BE2C (cell line): ENCODE data around the gene RANGAP1.
A peak's percentile ranks its signal among the peaks of the same experiment; 100 is the strongest.

ENCODE experiments used
- DNase-seq: peaks from one replicate; pipeline ENCODE4 v3.0.0-alpha.2; 2020
- H3K27me3 ChIP-seq: fragments of 250-450 bp; sonication (Bioruptor Pico); 2 replicates; pipeline ENCODE4 v1.5.1; 2020; ENCODE audit warnings: mild to moderate bottlenecking
- H3K36me3 ChIP-seq: fragments of 250-450 bp; sonication (Bioruptor Pico); 2 replicates; pipeline ENCODE4 v1.5.1; 2020; ENCODE audit warnings: mild to moderate bottlenecking
- H3K4me1 ChIP-seq: fragments of 250-450 bp; sonication (Bioruptor Pico); 2 replicates; pipeline ENCODE4 v1.5.1; 2020
- H3K4me3 ChIP-seq: 2 replicates; pipeline ENCODE4 v1.5.1; 2011; ENCODE audit warnings: low read depth, low read length
- H3K9me3 ChIP-seq: fragments of 250-450 bp; sonication (Bioruptor Pico); 2 replicates; pipeline ENCODE4 v1.5.1; 2020
- TF ChIP-seq, protein P1 (sequence below): IDR thresholded peaks from 2 replicates; pipeline ENCODE4 v1.5.1; 2012; ENCODE audit warnings: mild to moderate bottlenecking, low read depth, low read length

RANGAP1 gene

DNA sequence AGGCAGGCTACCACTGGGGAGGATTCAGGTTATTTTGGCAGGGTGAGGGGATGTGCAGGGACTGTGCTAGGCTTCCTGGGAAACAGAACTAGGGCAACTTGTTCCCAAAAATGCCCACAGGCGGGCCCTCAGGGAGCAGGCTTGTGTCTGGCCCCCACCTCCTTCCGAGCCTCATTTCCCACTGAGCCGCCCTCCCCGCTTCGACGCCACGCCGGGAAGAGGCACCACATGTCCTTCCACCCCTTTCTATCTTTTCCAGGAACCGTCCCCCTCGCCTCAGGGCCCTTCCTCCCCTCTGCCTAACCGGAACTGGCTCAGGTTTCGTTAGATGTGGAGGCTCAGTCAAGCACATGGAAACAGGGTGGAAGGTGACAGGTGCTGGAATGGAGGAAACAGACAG, 35.9 kb downstream of the RANGAP1 start:
- Histone ChIP-seq H3K9me3 (no peaks in the 10 kb centered on the region), H3K4me3 (no peak overlapping the region), H3K36me3 (peaks cover 93% of the 10 kb centered on the region), H3K4me1 (no peaks in the 10 kb centered on the region), H3K27me3 (no peaks in the 10 kb centered on the region)
- no peak for DNase-seq
- TF ChIP-seq, protein P1, sequence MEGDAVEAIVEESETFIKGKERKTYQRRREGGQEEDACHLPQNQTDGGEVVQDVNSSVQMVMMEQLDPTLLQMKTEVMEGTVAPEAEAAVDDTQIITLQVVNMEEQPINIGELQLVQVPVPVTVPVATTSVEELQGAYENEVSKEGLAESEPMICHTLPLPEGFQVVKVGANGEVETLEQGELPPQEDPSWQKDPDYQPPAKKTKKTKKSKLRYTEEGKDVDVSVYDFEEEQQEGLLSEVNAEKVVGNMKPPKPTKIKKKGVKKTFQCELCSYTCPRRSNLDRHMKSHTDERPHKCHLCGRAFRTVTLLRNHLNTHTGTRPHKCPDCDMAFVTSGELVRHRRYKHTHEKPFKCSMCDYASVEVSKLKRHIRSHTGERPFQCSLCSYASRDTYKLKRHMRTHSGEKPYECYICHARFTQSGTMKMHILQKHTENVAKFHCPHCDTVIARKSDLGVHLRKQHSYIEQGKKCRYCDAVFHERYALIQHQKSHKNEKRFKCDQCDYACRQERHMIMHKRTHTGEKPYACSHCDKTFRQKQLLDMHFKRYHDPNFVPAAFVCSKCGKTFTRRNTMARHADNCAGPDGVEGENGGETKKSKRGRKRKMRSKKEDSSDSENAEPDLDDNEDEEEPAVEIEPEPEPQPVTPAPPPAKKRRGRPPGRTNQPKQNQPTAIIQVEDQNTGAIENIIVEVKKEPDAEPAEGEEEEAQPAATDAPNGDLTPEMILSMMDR = no peak

DNA sequence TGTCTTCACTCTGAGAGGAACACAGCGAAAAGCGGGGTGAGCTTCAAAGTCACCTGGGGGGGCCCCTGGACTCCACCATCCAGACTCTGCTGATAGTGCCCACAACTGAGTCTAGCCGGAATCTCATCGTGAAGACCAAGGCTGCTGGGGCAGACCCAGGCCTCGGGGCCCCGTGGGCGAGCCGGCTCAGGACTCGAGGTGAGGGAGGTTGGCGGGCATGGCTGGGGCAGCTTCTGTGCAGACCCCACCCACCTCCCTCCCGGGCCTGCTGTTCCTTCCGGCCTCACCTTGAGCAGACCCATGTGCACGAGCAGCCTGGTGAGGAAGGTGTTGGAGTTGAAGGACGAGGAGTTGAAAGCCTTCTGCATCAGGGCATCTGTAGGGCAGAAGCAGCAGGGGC, 36.5 kb downstream of the RANGAP1 start:
- TF ChIP-seq, protein P1 = no peak
- H3K27me3 ChIP-seq = no peaks in the 10 kb centered on the region
- peaks cover 89% of the 10 kb centered on the region for H3K36me3 ChIP-seq
- DNase-seq = no peak
- H3K4me3 ChIP-seq = no peak overlapping the region
- H3K4me1 ChIP-seq = no peaks in the 10 kb centered on the region
- H3K9me3 ChIP-seq = no peaks in the 10 kb centered on the region

DNA sequence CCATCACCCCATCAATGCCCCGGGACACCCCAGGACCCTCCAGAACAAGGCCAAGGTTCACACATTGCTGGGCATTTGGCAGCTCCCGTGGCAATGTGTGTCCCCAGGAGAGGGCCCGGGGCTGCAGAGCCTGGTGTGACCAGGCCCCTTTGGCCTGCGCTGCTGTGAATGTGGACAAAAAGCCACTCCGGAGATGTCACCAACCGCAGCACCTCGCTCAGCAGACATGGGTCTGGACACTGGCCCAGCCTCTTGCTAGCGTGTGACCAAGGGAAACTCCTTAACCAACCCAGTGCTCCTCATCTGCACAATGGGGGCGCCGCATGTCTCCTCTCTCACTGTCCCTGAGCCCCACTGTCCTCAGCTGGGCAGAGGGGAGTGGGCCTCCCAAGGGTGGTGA, 37.2 kb downstream of the RANGAP1 start:
- H3K4me3 ChIP-seq = no peak overlapping the region
- no peaks in the 10 kb centered on the region for H3K4me1 ChIP-seq
- DNase-seq = no peak
- H3K9me3 ChIP-seq = no peaks in the 10 kb centered on the region
- H3K27me3 ChIP-seq = no peaks in the 10 kb centered on the region
- peaks cover 82% of the 10 kb centered on the region for H3K36me3 ChIP-seq
- TF ChIP-seq, protein P1 = no peak

DNA sequence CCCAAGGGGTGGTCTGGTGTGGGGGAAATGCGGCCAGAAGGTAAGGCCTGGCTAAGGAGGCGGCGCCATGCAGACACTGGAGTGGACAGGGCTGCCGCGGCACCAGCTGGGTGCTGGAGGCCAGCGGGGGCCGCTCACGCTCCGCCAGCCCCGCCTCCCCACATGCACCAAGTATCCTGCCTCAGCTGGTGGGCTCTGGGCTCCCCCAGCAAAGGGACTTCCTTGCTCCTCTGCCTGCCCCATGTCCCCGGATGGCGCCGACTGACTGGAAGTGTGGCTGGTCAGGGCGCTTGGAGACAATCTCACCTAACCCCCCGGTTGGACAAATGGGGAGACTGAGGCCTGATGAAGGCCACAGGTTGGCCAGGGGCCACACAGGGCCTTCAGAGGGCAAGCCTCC, 37.7 kb downstream of the RANGAP1 start:
- Histone ChIP-seq H3K27me3 (no peaks in the 10 kb centered on the region), H3K9me3 (no peaks in the 10 kb centered on the region), H3K4me3 (no peak overlapping the region), H3K4me1 (no peaks in the 10 kb centered on the region), H3K36me3 (peaks cover 78% of the 10 kb centered on the region)
- TF ChIP-seq, protein P1 = no peak
- DNase-seq = no peak

DNA sequence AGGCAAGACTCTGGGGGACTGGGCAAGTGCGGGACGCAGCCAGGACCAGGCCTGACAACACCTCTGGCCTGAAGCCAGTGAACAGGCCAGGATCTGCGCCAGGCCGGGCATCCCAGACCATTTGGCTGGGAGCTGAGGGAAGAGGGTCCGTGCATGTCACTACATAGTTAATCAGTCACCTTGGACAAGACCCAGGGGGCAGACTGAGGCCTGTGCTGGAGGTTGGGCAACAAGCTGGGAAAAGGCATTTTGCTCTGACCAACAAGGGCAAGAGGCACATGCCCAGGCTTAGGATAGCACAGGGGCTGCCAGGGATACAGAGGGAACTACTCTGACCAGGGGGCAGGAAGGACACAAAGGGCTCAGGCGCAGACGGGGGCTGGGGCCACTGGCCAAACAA, 38.3 kb downstream of the RANGAP1 start:
- H3K36me3 ChIP-seq = peaks cover 72% of the 10 kb centered on the region
- no peak overlapping the region for H3K4me3 ChIP-seq
- TF ChIP-seq, protein P1 = no peak

DNA sequence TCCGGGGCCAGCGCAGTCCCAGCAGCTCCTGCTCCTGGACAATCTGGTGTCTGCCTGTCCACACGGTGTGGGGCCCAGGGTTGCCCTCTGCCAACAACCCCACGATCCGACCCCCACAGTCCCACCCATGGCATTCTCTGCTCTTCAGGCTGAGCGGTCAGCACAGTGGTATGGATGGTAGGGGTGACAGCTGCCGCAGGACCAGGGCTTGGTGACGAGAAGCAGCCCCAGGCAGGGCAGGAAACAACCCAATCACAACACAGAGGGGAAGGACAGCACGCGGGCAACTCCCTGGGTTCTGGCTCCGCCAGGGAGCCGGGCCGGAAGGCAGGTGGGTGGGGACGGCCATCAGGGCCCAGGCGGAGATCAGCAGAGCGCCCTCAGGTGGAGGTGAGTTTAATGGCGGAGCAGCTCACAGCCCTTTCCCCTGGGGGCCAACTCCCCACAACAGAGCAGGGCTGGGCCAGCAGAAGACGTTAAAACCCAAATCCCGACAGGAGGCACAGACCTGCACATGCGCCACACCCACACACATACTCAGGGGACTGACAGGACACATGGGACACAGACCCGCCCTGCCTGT, 40.0 kb downstream of the RANGAP1 start:
- TF ChIP-seq, protein P1 = peak; percentile 38
- Histone ChIP-seq H3K4me1 (no peaks in the 10 kb centered on the region), H3K9me3 (no peaks in the 10 kb centered on the region), H3K27me3 (no peaks in the 10 kb centered on the region), H3K36me3 (peaks cover 56% of the 10 kb centered on the region), H3K4me3 (no peak overlapping the region)
- DNase-seq = peak; percentile 53

More for the DNA sequence above, 38.3 kb downstream of the RANGAP1 start:
- Histone ChIP-seq H3K9me3 (no peaks in the 10 kb centered on the region), H3K4me1 (no peaks in the 10 kb centered on the region), H3K27me3 (no peaks in the 10 kb centered on the region)
- DNase-seq = no peak
